ENCODE data around the gene RNF144B. TPM values are rescaled to one million over a fixed set of nuclear protein-coding genes. Genes with fewer than 3 reads are reported as not detected.

Gene RNF144B
- total RNA-seq, 4 donors from 2014 or later: 30.6 to 57.4 (median 44.9) TPM

GRCh38 chr6:18436341-18436740 is 49.2 kb downstream of the RNF144B start:
- no peak for DNase-seq (ENCODE audit: low spot score in 2 of 2)
- WGBS, 2 donors: 86 to 90% methylated on average over 3 of the region's 3 CpGs
- intact Hi-C loops (cut with DNase I; ENCODE audit: low total_unique reads): no loop called here
- TF ChIP-seq POLR2A (IDR thresholded peaks at IDR 0.05): no peak
- no peak for TF ChIP-seq CTCF (IDR thresholded peaks at IDR 0.05)
- H3K4me3 ChIP-seq (ENCODE audit: low read depth, poor library complexity, severe bottlenecking): no peak overlapping the region

- TF ChIP-seq CTCF (IDR thresholded peaks at IDR 0.05) (no peak), POLR2A (IDR thresholded peaks at IDR 0.05) (no peak)
- intact Hi-C loops (cut with DNase I; ENCODE audit: low total_unique reads): no loop called here
- no peak for DNase-seq (ENCODE audit: low spot score in 2 of 2)
- no peak overlapping the region for H3K4me3 ChIP-seq (ENCODE audit: low read depth, poor library complexity, severe bottlenecking)
Measured at GRCh38 chr6:18439581-18439980, 52.4 kb downstream of the RNF144B start.

GRCh38 chr6:18441251-18441979 is 54.3 kb downstream of the RNF144B start:
- WGBS, 2 donors: 83 to 85% methylated on average over 3 of the region's 3 CpGs
- intact Hi-C loops (cut with DNase I; ENCODE audit: low total_unique reads): no loop called here
- no peak for DNase-seq (ENCODE audit: low spot score in 2 of 2)
- no peak overlapping the region for H3K4me3 ChIP-seq (ENCODE audit: low read depth, poor library complexity, severe bottlenecking)
- TF ChIP-seq POLR2A (IDR thresholded peaks at IDR 0.05): no peak
- TF ChIP-seq CTCF (IDR thresholded peaks at IDR 0.05): no peak

- no peak overlapping the region for H3K4me3 ChIP-seq (ENCODE audit: low read depth, poor library complexity, severe bottlenecking)
- intact Hi-C loops (cut with DNase I; ENCODE audit: low total_unique reads): no loop called here
- DNase-seq (ENCODE audit: low spot score in 2 of 2): no peak
- WGBS, 2 donors: 62 to 63% methylated on average over 5 of the region's 5 CpGs
- TF ChIP-seq CTCF (IDR thresholded peaks at IDR 0.05) (no peak), POLR2A (IDR thresholded peaks at IDR 0.05) (no peak)
Measured at GRCh38 chr6:18444111-18444510, 57.0 kb downstream of the RNF144B start.

GRCh38 chr6:18445228-18445627 is 58.1 kb downstream of the RNF144B start:
- DNase-seq (ENCODE audit: low spot score in 2 of 2): no peak
- H3K4me3 ChIP-seq (ENCODE audit: low read depth, poor library complexity, severe bottlenecking): no peak overlapping the region
- no peak for TF ChIP-seq POLR2A (IDR thresholded peaks at IDR 0.05)
- no peak for TF ChIP-seq CTCF (IDR thresholded peaks at IDR 0.05)
- intact Hi-C loops (cut with DNase I; ENCODE audit: low total_unique reads): no loop called here
- 86 to 95% methylated on average over 1 of the region's 1 CpG for WGBS, 2 donors

GRCh38 chr6:18446771-18447170 is 59.6 kb downstream of the RNF144B start:
- no peak for DNase-seq (ENCODE audit: low spot score in 2 of 2)
- no peak overlapping the region for H3K4me3 ChIP-seq (ENCODE audit: low read depth, poor library complexity, severe bottlenecking)
- TF ChIP-seq POLR2A (IDR thresholded peaks at IDR 0.05) (no peak), CTCF (IDR thresholded peaks at IDR 0.05) (no peak)
- intact Hi-C loops (cut with DNase I; ENCODE audit: low total_unique reads): no loop called here
- 93 to 98% methylated on average over 2 of the region's 2 CpGs for WGBS, 2 donors
